CD4-positive, alpha-beta T cell treated with Interleukin-15 for 4 hours (primary cell): ENCODE measurements around the gene CNTN2.

Experiments
- DNase-seq: peaks from one replicate; pipeline ENCODE4 v3.0.0-alpha.2; 2020; ENCODE audit warnings: low spot score

CNTN2 gene

GRCh38 chr1:205127646-205128045 is 84.6 kb downstream of the CNTN2 start:
- DNase-seq = no peak
